NCI-H2227 (cell line): ENCODE data around the gene PPFIBP1.
"Not testable (repeated sequence)": the region's sequence is repeated elsewhere in the genome, so short reads cannot be mapped to it uniquely, and the experiment has no call there.

Experiments
- DNase-seq: peaks from one replicate; lab custom pipeline; 2025; ENCODE audit not compliant: unreplicated experiment; lab: John Stamatoyannopoulos, UW

The PPFIBP1 gene

DNA sequence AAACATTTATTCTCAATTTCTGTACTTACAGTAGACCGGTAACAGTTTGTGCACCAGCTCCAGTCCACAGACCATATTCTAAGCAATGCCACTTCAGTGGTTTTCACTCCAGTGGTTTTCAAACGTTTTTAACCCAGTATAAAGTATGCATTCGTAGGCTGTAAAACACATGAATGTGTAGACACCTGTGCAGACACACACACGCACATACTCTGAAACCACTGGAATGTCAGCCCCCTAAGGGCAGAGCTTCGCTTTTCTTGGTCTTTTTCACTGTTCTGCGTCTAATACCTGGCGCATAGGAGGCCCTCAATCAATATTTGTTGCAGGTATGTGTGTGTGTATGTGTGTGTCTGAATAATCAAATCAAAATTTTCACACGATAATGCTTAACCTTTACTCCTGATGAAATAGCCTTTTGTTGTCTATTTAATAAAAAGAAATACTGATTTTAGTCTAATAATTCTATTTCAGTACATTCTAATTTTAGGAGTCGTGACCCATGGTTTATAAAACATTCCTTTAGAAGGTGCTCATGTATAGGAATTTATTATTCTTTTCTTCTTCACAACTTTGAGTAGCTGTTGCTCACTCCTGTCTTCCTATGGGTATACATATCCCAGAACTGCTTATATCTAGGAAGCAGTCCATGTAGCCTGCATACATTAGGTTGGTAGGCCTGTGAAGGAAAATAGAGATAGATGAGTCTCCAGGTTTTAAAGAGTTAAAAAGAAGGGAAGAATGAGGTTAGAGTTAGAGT lies 98.6 kb downstream of the PPFIBP1 start:
- DNase-seq, result no peak

GRCh38 chr12:27623645-27624044 lies 99.6 kb downstream of the PPFIBP1 start:
- DNase-seq, result no peak

GRCh38 chr12:27624586-27624985 lies 100.6 kb downstream of the PPFIBP1 start:
- DNase-seq, result no peak

- DNase-seq, result no peak
Observed at GRCh38 chr12:27627123-27627852, 103.3 kb downstream of the PPFIBP1 start.

- not testable (repeated sequence) for DNase-seq
Observed at GRCh38 chr12:27627853-27628469, 104.0 kb downstream of the PPFIBP1 start.

DNA sequence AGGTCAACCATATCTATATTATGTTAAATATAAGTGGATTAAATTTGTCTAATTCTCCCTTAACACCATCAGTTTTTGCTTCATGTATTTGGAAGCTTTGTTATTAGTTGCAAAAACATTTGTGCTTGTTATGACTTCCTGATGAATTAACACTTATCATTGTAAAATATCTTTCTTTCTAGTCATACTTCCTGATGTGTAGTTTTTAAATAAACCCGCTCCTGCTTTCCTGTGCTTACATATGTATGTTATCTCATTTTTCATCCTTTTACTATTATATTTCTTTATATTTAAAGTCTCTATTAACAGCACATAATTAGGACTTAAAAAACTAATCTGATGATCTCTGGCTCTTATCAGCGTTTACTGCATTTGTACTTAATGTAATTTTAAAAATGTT lies 106.2 kb downstream of the PPFIBP1 start:
- not testable (repeated sequence) for DNase-seq

- DNase-seq, result no peak
Observed at GRCh38 chr12:27631365-27631764, 107.4 kb downstream of the PPFIBP1 start.

GRCh38 chr12:27631813-27632491 lies 107.9 kb downstream of the PPFIBP1 start:
- no peak for DNase-seq

GRCh38 chr12:27635349-27635972 lies 111.5 kb downstream of the PPFIBP1 start:
- DNase-seq, result no peak

- DNase-seq, result not testable (repeated sequence)
Observed at GRCh38 chr12:27636569-27636968, 112.6 kb downstream of the PPFIBP1 start.

DNA sequence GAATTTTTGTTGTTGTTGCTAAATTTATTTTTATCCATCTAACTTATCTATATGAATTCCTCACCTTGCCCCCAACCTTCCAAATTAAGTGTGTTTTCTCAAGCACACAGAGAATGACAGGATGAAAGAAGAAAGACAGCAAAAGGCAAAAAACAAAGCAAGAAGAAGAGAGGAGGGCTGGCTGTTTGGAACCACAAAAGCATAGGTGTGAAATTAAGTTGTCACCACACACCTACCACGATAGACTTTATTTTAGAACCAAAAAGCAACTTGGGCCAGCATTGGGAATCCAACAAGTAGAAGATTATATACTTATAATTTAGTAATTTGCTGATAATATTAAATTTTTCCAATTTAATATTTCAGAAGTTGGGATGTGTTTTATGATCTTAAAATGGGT lies 113.5 kb downstream of the PPFIBP1 start:
- no peak for DNase-seq

DNA sequence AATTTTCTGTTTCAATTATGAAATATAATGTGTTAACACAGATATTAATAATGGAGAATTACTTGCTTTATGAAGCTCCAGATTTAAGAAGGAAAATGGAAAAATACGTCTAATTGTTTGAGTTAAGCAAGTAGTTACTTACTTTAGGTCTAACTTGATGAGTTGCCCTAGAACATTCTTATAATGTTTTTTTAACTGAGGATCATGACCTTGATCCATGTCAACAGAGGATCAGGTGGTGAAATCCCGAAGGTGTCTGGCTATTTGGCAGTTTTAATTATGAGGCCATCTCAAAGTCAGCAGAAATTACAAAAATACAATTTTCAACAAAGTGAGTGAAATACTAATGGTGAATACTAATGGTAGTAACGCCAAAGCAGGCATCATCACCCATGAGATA lies 115.3 kb downstream of the PPFIBP1 start:
- no peak for DNase-seq

DNA sequence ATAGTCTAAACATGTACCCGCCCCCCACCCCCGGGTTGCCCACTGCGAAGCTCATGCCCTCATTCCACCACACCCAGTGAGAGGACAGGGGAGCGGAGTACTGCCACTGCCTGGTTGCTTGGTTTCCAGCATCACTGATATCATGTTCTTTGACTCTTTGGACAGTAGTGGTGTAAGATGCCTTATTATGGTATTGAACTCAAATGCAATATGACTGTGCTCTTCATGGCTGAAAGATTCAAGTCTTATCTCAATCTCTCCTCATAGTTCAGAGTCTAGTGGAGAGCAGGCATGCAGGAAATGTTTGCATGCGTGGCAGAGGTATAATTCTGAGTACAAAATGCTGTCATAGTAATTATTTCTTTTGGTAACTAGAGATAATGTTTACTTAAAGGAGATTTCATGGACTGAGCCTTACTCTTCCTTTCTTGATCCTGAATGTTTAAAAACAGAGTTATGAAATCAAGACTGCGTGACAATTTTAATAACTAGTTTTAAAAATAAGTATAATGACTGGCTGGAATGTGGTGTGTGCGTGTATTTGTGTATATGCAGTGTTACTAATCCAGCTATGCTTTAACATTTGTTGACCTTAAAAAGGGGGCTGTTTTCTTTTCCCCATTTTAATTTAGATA lies 116.7 kb downstream of the PPFIBP1 start:
- DNase-seq, result not testable (repeated sequence)

DNA sequence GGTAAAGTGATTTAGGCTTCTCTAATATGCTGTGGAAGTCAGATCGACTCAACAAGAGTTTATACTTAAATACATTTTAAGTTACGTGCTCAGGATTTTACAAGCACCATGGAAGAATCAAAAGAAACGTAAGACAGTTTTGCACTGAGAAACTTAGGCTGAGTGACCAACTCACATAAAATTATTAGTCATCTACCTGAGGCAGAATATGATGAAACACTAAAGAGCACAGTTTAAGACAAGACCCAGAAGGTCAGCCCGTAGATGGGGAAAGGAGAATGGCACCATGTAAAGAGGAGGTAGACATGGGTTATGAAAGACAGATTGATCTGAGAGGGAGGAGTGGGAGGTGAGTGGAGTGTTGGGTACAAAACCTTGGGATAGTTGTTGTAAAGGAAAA lies 118.4 kb downstream of the PPFIBP1 start:
- DNase-seq, result not testable (repeated sequence)

DNA sequence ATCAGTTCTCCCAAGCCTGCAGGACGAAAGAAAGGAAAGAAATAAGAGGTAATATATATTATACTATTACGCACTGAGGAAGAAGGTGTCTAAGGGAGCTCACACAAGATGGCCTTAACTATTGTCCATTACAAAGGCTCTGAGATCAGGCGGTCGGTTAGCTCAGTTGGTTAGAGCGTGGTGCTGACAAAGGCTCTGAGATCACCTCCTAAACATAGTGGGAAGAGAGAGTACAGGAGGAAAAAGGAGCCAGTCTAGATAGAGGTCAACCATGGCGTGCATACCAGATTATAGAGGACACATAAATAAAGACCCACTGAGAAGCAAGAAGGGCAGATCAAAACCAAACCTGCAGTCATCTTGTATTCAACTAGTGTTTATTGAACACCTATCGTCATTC lies 118.9 kb downstream of the PPFIBP1 start:
- not testable (repeated sequence) for DNase-seq

GRCh38 chr12:27644158-27644845 lies 120.3 kb downstream of the PPFIBP1 start:
- no peak for DNase-seq

DNA sequence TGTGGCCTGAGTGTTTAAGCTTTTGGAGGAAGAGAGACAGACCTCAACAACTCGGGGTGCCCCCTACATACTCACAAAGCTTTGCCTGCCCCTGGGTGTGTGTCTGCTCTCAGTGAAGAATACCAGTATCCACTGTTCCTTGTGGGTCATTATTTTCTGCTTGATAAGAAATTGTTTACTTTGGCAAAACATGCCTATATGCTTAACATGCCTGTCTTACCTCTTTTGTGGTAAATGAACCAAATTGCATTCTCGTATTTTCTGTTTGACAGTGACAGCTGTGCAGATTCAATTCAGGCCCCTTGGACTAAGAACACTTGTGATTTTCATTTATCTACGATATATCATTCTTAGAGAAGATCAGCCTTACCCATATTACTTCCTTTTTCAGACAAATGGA lies 121.7 kb downstream of the PPFIBP1 start:
- no peak for DNase-seq

DNA sequence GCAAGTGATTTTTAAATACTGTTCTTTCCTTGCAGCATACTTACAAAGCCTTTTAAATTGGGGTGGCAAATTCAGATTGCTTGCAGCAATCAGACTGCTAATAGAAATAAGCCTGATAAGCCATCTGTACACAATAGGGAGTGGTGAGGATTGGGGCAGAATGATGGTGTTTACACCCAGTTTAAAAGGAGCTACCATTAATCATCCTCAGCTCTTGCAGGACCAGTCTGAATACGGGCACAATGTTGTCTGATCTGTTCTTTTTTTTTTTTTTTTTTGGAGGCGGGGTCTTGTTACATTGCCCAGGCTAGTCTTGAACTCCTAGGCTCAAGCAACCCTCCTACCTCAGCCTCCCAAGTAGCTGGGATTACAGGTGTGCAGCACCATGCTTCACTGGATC lies 122.1 kb downstream of the PPFIBP1 start:
- DNase-seq, result no peak

- DNase-seq, result no peak
Observed at GRCh38 chr12:27650011-27650410, 126.0 kb downstream of the PPFIBP1 start.

- DNase-seq, result no peak
Observed at GRCh38 chr12:27651201-27651600, 127.2 kb downstream of the PPFIBP1 start.
